ENCODE results near the gene RRAD. TPM values are rescaled to one million over a fixed set of nuclear protein-coding genes. Genes with fewer than 3 reads are reported as not detected.

Gene RRAD
- total and polyA plus RNA-seq, 2 of the 4 experiments (the other 2 are of a cell fraction): 1.3 to 2.1 TPM

DNA sequence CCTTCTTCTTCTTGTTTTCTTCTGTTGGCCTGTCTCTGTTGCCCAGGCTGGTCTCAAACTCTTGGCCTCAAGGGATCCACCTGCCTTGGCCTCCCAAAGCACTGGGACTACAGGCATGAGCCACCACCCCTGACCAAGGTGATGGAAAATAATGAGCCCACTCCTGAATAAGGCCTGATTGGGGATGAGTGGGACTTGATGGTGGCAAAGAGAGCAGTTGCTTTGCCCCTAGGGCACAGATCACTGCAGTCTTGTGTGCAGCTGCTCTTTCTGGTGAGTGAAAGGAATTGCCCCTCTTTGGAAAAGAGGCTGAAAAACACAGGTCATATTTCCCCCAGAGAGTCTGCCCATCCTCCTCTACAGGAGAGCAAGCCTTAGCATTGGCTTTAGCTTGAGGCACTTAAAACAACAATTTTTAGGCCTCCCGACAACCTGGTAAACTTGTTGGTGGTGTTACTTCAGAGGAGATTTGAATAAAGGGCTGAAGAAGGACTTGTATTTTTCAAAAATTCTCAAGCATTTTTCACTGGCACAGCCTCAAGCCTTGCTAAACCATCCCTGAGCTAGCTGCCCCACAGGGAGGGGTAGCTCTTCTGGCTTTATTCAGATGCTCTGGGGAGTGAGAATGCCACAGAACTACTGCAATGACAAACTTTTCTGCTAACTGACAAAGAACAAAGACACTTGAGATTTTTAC is 51.1 kb downstream of the RRAD start (continued):
- TF ChIP-seq, protein P1, sequence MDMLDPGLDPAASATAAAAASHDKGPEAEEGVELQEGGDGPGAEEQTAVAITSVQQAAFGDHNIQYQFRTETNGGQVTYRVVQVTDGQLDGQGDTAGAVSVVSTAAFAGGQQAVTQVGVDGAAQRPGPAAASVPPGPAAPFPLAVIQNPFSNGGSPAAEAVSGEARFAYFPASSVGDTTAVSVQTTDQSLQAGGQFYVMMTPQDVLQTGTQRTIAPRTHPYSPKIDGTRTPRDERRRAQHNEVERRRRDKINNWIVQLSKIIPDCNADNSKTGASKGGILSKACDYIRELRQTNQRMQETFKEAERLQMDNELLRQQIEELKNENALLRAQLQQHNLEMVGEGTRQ (IDR thresholded peaks at IDR 0.05; ENCODE audit: low read depth, low read length): no peak

DNA sequence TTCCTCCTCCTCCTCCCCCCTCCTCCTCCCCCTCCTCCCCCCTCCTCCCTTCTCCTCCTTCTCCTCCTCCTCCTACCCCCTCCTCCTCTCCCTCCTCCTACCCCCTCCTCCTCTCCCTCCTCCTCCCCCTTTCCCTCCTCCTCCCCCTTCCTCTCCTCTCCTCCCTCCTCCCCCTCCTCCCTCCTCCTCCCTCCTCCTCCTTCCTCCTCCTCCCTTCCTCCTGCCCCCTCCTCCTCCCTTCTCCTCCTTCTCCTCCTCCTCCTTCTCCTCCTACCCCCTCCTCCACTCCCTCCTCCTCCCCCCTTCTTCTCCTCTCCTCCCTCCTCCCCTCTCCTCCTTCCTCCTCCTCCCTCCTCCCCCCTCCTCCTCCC is 51.7 kb downstream of the RRAD start:
- dilution Hi-C loops (cut with HindIII; ENCODE audit: low sequenced_read_pairs, unreplicated experiment): no loop called here
- no peak for TF ChIP-seq MAFK (IDR thresholded peaks at IDR 0.05; ENCODE audit: low read depth, low read length)
- no peak for TF ChIP-seq POLR2A (IDR thresholded peaks at IDR 0.05; ENCODE audit: low read depth, low read length)
- TF ChIP-seq MXI1 (IDR thresholded peaks at IDR 0.05; ENCODE audit: borderline replicate concordance, low read depth, low read length): no peak
- no peak for TF ChIP-seq RCOR1 (IDR thresholded peaks at IDR 0.05; ENCODE audit: insufficient replicate concordance, low read length)
- TF ChIP-seq CHD1 (IDR thresholded peaks at IDR 0.05; ENCODE audit: low read depth, low read length): no peak
- TF ChIP-seq, protein P2, sequence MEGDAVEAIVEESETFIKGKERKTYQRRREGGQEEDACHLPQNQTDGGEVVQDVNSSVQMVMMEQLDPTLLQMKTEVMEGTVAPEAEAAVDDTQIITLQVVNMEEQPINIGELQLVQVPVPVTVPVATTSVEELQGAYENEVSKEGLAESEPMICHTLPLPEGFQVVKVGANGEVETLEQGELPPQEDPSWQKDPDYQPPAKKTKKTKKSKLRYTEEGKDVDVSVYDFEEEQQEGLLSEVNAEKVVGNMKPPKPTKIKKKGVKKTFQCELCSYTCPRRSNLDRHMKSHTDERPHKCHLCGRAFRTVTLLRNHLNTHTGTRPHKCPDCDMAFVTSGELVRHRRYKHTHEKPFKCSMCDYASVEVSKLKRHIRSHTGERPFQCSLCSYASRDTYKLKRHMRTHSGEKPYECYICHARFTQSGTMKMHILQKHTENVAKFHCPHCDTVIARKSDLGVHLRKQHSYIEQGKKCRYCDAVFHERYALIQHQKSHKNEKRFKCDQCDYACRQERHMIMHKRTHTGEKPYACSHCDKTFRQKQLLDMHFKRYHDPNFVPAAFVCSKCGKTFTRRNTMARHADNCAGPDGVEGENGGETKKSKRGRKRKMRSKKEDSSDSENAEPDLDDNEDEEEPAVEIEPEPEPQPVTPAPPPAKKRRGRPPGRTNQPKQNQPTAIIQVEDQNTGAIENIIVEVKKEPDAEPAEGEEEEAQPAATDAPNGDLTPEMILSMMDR (conservative IDR thresholded peaks at IDR 0.05; ENCODE audit: low read depth, low read length): no peak
- no peak for TF ChIP-seq SMC3 (IDR thresholded peaks at IDR 0.05; ENCODE audit: low read depth, low read length)
- no peak for TF ChIP-seq NFE2L2 (IDR thresholded peaks at IDR 0.05; ENCODE audit: low read depth, low read length)
- TF ChIP-seq MAZ (IDR thresholded peaks at IDR 0.05; ENCODE audit: borderline replicate concordance, low read depth, low read length): no peak
- TF ChIP-seq, protein P1 (IDR thresholded peaks at IDR 0.05; ENCODE audit: low read depth, low read length): no peak
- TF ChIP-seq RAD21 (IDR thresholded peaks at IDR 0.05; ENCODE audit: low read length): no peak
- no peak for TF ChIP-seq CEBPB (IDR thresholded peaks at IDR 0.05; ENCODE audit: low read depth, low read length)

More for the DNA sequence above, 51.7 kb downstream of the RRAD start:
- H2AK9ac ChIP-seq (replicated peaks; ENCODE audit: low read depth, low read length, poor library complexity): no peak overlapping the region
- peak overlapping the region; percentile 98; the same call in 1 of the 2 replicates for H2BK120ac ChIP-seq (ENCODE audit: low read depth, low read length)
- no peak overlapping the region for H3K4me2 ChIP-seq (ENCODE audit: low read depth, low read length)
- peak overlapping the region; percentile 99 for H2AK5ac ChIP-seq (ENCODE audit: low read depth, low read length)
- peak overlapping the region; percentile 50 for H2BK5ac ChIP-seq (ENCODE audit: low read depth, low read length, poor library complexity, severe bottlenecking)
- H3K9me3 ChIP-seq (ENCODE audit: control insufficient read depth, insufficient read depth, low read length): no peaks in the 10 kb centered on the region
- H4K5ac ChIP-seq (ENCODE audit: low read depth, low read length): no peak overlapping the region
- H3K27ac ChIP-seq (ENCODE audit: insufficient read depth, low read length): peak overlapping the region; percentile 76
- H3K27me3 ChIP-seq (ENCODE audit: control insufficient read depth, insufficient read depth, low read length): no peaks in the 10 kb centered on the region
- H4K8ac ChIP-seq (ENCODE audit: low read depth in 2 of 2, low read length in 2 of 2): peak overlapping the region; percentile 58 to 71; a peak in 2 of 4 replicates
- no peaks in the 10 kb centered on the region for H3K79me1 ChIP-seq (ENCODE audit: low read depth in 1 of 2, low read length in 2 of 2)
- no peak overlapping the region for H2BK20ac ChIP-seq (ENCODE audit: low read depth, low read length)
- peaks cover 3% of the 10 kb centered on the region; the same call in 1 of the 2 replicates for H4K20me1 ChIP-seq (ENCODE audit: insufficient read depth, low read length)
- ChIA-PET POLR2A (ENCODE audit: unreplicated experiment) (no interaction called here), CTCF (interaction anchor here (0.6 to 1.5 kb wide), 9 partner anchors 9 to 271 kb away, joined by 3 to 9 read pairs (median 4); partner anchors contain the start of gene NAE1)
- H3K23ac ChIP-seq (ENCODE audit: low read depth, low read length): no peak overlapping the region
- H3K56ac ChIP-seq (ENCODE audit: extremely low read depth, insufficient read depth, low read length): no peak overlapping the region
- H3K4me1 ChIP-seq (ENCODE audit: control insufficient read depth, insufficient read depth, low read length): peaks cover 12% of the 10 kb centered on the region
- ATAC-seq (ENCODE audit: low read depth): no peak
- no peak overlapping the region for H3K18ac ChIP-seq (ENCODE audit: low read depth, low read length)
- in situ Hi-C loops (cut with MboI; ENCODE audit: low sequenced_read_pairs) (no loop called here), intact Hi-C loops (cut with micrococcal nuclease) (loop anchor here (1.0 to 5.0 kb wide), 3 partner anchors 43 to 265 kb away; partner anchors contain the start of gene NAE1)
- peak overlapping the region; percentile 97; the same call in 1 of the 2 replicates for H4K91ac ChIP-seq (ENCODE audit: insufficient read depth, low read depth, low read length)
- DNase-seq: no peak
- no peak overlapping the region for H3K4me3 ChIP-seq (ENCODE audit: insufficient read depth, low read depth, low read length)
- H3K14ac ChIP-seq (replicated peaks; ENCODE audit: low read depth, low read length): no peak overlapping the region; the same call in 1 of the 2 replicates
- H3K36me3 ChIP-seq (ENCODE audit: control insufficient read depth, insufficient read depth, low read length): no peaks in the 10 kb centered on the region
- H2AFZ ChIP-seq (replicated peaks; ENCODE audit: low read length, poor library complexity): no peak overlapping the region
- no peak overlapping the region for H2BK15ac ChIP-seq (ENCODE audit: low read depth, low read length)
- BruUV-seq (replicated peaks): no TSS peak
- H3K4ac ChIP-seq (ENCODE audit: low read depth, low read length): peak overlapping the region; percentile 99
- peaks cover 10% of the 10 kb centered on the region for H3K9me1 ChIP-seq (ENCODE audit: insufficient read depth, low read length)
- H3K9ac ChIP-seq (ENCODE audit: low read depth, low read length): no peak overlapping the region

Data from IMR-90 (cell line).